Gastroesophageal sphincter (tissue), 4 donors: Measurements from ENCODE around the gene LAT. TPM values are rescaled to one million over a fixed set of nuclear protein-coding genes. Genes with fewer than 3 reads are reported as not detected.

ENCODE experiments used
- ATAC-seq: fragments of 150-250 bp; one replicate; pipeline ENCODE4 v1.9.1; 2016; ENCODE audit warnings: mild to moderate bottlenecking, moderate library complexity
- H3K27ac ChIP-seq, 4 donors: fragments of 200-600 bp; sonication (generic) in 3 of 4; 1 replicate in 3 of 4; 2 replicates in 1 of 4; pipeline ENCODE4 v1.5.1; 2016 to 2019
- H3K27me3 ChIP-seq: fragments of 200-600 bp; sonication (generic); one replicate; pipeline ENCODE4 v1.5.1; 2019
- H3K36me3 ChIP-seq, 2 donors: fragments of 200-600 bp; sonication (generic); one replicate each; pipeline ENCODE4 v1.5.1; 2019; ENCODE audit warnings: control low read depth in 1 of 2
- H3K4me1 ChIP-seq, 3 donors: fragments of 200-600 bp; sonication (generic); 1 replicate in 2 of 3; 2 replicates in 1 of 3; pipeline ENCODE4 v1.5.1; 2016 to 2019; ENCODE audit warnings: control low read depth in 2 of 3
- H3K4me3 ChIP-seq, 2 donors: fragments of 200-600 bp; sonication (generic); one replicate each; pipeline ENCODE4 v1.5.1; 2019; ENCODE audit warnings: mild to moderate bottlenecking in 1 of 2, moderate library complexity in 1 of 2
- H3K9me3 ChIP-seq, 3 donors: fragments of 200-600 bp; sonication (generic); one replicate each; pipeline ENCODE4 v1.5.1; 2017 to 2019; ENCODE audit warnings: control low read depth in 2 of 3
- EP300 ChIP-seq: sonication (generic); formaldehyde crosslinking; IDR thresholded peaks from one replicate; pipeline ENCODE4 v1.6.1; 2017; ENCODE audit warnings: antibody characterized with exemption, mild to moderate bottlenecking
- POLR2A ChIP-seq, 2 donors: fragments of 450-650 bp; IDR thresholded peaks; one replicate each; pipeline ENCODE4 v1.6.1; 2017; ENCODE audit warnings: antibody characterized with exemption in 2 of 2, mild to moderate bottlenecking in 2 of 2, moderate library complexity in 1 of 2
- POLR2AphosphoS5 ChIP-seq: sonication (generic); formaldehyde crosslinking; IDR thresholded peaks from one replicate; pipeline ENCODE4 v1.6.1; 2017; ENCODE audit warnings: antibody characterized with exemption
- WGBS, 2 donors: methylation state at CpG; one replicate each; pipeline ENCODE4 v1.1.5; 2018; ENCODE audit warnings: low coverage in 1 of 2; 5-methylcytosine and 5-hydroxymethylcytosine counted together
- total RNA-seq, 4 donors: library from RNA; depleted of rRNA; stranded (reverse); fragments of >200 nt; gene quantifications; one replicate each; pipeline ENCODE4 v1.1.0, GENCODE V29; 2016
- TF ChIP-seq, protein P1 (sequence below), 4 experiments: fragments of 200-600 bp in 2 of 4; fragments of 450-650 bp in 2 of 4; sonication (generic) in 1 of 4; IDR thresholded peaks; one replicate each; pipeline ENCODE4 v1.5.1; 2017 to 2019; ENCODE audit warnings: antibody characterized with exemption in 4 of 4, mild to moderate bottlenecking in 2 of 4, moderate library complexity in 2 of 4

LAT gene
- total RNA-seq, 4 donors from 2014 or later = 2.3 to 12.3 (median 5.4) TPM

- Histone ChIP-seq H3K27ac (no peak overlapping the region), H3K4me1 (no peaks in the 10 kb centered on the region), H3K36me3 (no peaks in the 10 kb centered on the region), H3K4me3 (no peak overlapping the region), H3K27me3 (peaks cover 8% of the 10 kb centered on the region), H3K9me3 (no peaks in the 10 kb centered on the region)
- no peak for ATAC-seq
- 83 to 90% methylated on average over 1 to 2 of the region's 2 CpGs for WGBS, 2 donors
- TF ChIP-seq EP300 (no peak), POLR2A (IDR thresholded peaks at IDR 0.05) (no peak), POLR2AphosphoS5 (no peak)
- TF ChIP-seq, protein P1, sequence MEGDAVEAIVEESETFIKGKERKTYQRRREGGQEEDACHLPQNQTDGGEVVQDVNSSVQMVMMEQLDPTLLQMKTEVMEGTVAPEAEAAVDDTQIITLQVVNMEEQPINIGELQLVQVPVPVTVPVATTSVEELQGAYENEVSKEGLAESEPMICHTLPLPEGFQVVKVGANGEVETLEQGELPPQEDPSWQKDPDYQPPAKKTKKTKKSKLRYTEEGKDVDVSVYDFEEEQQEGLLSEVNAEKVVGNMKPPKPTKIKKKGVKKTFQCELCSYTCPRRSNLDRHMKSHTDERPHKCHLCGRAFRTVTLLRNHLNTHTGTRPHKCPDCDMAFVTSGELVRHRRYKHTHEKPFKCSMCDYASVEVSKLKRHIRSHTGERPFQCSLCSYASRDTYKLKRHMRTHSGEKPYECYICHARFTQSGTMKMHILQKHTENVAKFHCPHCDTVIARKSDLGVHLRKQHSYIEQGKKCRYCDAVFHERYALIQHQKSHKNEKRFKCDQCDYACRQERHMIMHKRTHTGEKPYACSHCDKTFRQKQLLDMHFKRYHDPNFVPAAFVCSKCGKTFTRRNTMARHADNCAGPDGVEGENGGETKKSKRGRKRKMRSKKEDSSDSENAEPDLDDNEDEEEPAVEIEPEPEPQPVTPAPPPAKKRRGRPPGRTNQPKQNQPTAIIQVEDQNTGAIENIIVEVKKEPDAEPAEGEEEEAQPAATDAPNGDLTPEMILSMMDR (IDR thresholded peaks at IDR 0.05) = no peak
These were observed 24.9 kb downstream of the LAT start for GRCh38 chr16:29009838-29010166.

- 29% methylated on average over 5 of the region's 8 CpGs; no CpG with 5 or more reads in 1 of the 2 donors for WGBS, 2 donors
- Histone ChIP-seq H3K36me3 (no peaks in the 10 kb centered on the region), H3K27me3 (peaks cover 8% of the 10 kb centered on the region), H3K4me1 (no peaks in the 10 kb centered on the region), H3K27ac (no peak overlapping the region), H3K4me3 (no peak overlapping the region), H3K9me3 (no peaks in the 10 kb centered on the region)
- no peak for ATAC-seq
- TF ChIP-seq POLR2A (IDR thresholded peaks at IDR 0.05) (no peak), EP300 (no peak)
- TF ChIP-seq, protein P1 (IDR thresholded peaks at IDR 0.05) = no peak
These were observed 26.3 kb downstream of the LAT start for GRCh38 chr16:29011112-29011511.

DNA sequence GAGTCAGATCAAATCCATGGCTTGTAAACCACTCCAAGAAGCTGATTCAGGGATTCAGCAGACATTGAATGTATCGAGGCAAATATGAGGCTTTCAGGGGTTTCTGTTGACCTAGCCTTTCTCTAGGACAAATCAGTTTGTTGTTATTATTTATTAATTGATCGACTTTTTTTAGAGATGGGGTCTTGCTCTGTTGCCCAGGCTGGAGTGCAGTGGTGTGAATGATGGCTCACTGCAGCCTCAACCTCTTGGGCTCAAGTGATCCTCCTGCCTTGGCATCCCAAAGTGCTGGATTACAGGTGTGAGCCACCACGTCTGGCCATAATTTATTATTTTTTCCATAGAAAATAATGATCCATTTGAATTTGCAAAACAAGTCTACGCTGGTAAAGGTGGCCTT is 27.0 kb downstream of the LAT start:
- Histone ChIP-seq H3K4me1 (no peaks in the 10 kb centered on the region), H3K36me3 (no peaks in the 10 kb centered on the region), H3K27me3 (peaks cover 8% of the 10 kb centered on the region), H3K4me3 (no peak overlapping the region), H3K27ac (no peak overlapping the region), H3K9me3 (no peaks in the 10 kb centered on the region)
- 70 to 85% methylated on average over 3 to 4 of the region's 4 CpGs for WGBS, 2 donors
- ATAC-seq = no peak
- TF ChIP-seq EP300 (no peak), POLR2AphosphoS5 (no peak), POLR2A (IDR thresholded peaks at IDR 0.05) (no peak)
- TF ChIP-seq, protein P1 (IDR thresholded peaks at IDR 0.05) = no peak

DNA sequence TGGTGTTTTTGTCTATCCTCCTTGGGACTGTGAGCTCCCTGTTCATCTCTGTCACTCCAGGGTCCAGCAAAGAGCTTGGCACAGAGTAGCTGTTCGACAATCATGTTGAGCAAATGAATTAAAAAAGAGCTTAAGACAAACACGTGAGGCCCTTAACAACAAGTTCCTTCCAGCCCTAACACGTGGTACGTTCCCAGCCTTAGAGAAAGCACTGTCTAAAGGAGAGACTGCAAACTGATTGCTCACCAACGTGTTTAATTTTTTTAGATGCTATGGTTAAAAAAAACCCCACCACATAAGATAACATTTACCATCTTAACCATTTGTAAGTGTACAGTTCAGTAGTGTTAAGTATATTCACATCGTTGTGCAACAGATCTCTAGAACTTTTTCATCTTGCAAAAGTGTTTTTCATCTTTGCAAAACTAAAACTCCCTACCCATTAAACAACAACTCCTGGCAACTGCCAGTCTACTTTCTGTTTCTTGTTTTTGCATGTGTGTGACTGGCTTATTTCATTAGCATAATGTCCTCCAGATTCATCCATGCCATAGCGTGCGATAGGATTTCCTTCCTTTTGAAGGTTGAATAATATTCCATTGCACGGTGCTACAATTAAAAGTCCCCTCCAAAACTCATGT is 28.2 kb downstream of the LAT start:
- TF ChIP-seq POLR2AphosphoS5 = no peak
- TF ChIP-seq EP300 = no peak
- TF ChIP-seq, protein P1 (IDR thresholded peaks at IDR 0.05) = no peak
- no peak for TF ChIP-seq POLR2A (IDR thresholded peaks at IDR 0.05)
- H3K27ac ChIP-seq = no peak overlapping the region
- no peak for ATAC-seq
- H3K4me1 ChIP-seq = no peaks in the 10 kb centered on the region
- H3K4me3 ChIP-seq = no peak overlapping the region
- no peaks in the 10 kb centered on the region for H3K9me3 ChIP-seq
- no peaks in the 10 kb centered on the region for H3K36me3 ChIP-seq
- H3K27me3 ChIP-seq = peaks cover 5% of the 10 kb centered on the region
- 50 to 53% methylated on average over 7 to 9 of the region's 9 CpGs for WGBS, 2 donors

GRCh38 chr16:29014561-29015069 is 29.8 kb downstream of the LAT start:
- 95% methylated on average over 3 of the region's 3 CpGs; no CpG with 5 or more reads in 1 of the 2 donors for WGBS, 2 donors
- no peaks in the 10 kb centered on the region for H3K27me3 ChIP-seq
- H3K4me3 ChIP-seq = no peak overlapping the region
- H3K9me3 ChIP-seq = no peaks in the 10 kb centered on the region
- H3K4me1 ChIP-seq = no peaks in the 10 kb centered on the region
- TF ChIP-seq EP300 = no peak
- TF ChIP-seq, protein P1 (IDR thresholded peaks at IDR 0.05) = no peak
- TF ChIP-seq POLR2AphosphoS5 = no peak
- TF ChIP-seq POLR2A (IDR thresholded peaks at IDR 0.05) = no peak
- H3K36me3 ChIP-seq = no peaks in the 10 kb centered on the region
- H3K27ac ChIP-seq = no peak overlapping the region
- no peak for ATAC-seq
